Measurements from ENCODE around the gene IGHMBP2. TPM values are rescaled to one million over a fixed set of nuclear protein-coding genes. Genes with fewer than 3 reads are reported as not detected.

The IGHMBP2 gene
- total RNA-seq, 1 experiment from 2014 or later = 27.0 TPM

- no TSS peak for BruUV-seq (replicated peaks)
- TF ChIP-seq EZH2 (IDR thresholded peaks at IDR 0.05; ENCODE audit: low read depth) = no peak
- TF ChIP-seq CTCF (conservative IDR thresholded peaks at IDR 0.05) = no peak
- Histone ChIP-seq H3K4me2 (peak overlapping the region; percentile 81), H3K4me3 (peak overlapping the region; percentile 99; the same call in 1 of the 2 replicates), H3K27ac (no peak overlapping the region), H4K20me1 (ENCODE audit: insufficient read depth) (0 out of 2 replicates have a peak, but pooled peaks cover 3% of the 10 kb centered on the region), H3K27me3 (ENCODE audit: insufficient read depth, low read depth) (no peaks in the 10 kb centered on the region), H3K9me2 (ENCODE audit: insufficient read depth) (no peaks in the 10 kb centered on the region), H3K4me1 (replicated peaks; ENCODE audit: insufficient read depth) (peaks cover 24% of the 10 kb centered on the region), H3K36me3 (ENCODE audit: low read depth) (peaks cover 9% of the 10 kb centered on the region; the same call in 1 of the 2 replicates), H3K79me2 (ENCODE audit: low read depth) (peaks cover 58% of the 10 kb centered on the region), H3F3A (ENCODE audit: insufficient read depth, low read depth) (0 out of 2 replicates have a peak, but pooled peaks cover 3% of the 10 kb centered on the region), H2AFZ (no peak overlapping the region), H3K9me3 (ENCODE audit: insufficient read depth, low read depth) (no peaks in the 10 kb centered on the region)
- intact Hi-C loops (cut with micrococcal nuclease; ENCODE audit: unreplicated experiment) = no loop called here
- ChIA-PET POLR2A (ENCODE audit: unreplicated experiment) (no interaction called here), CTCF (no interaction called here)
- DNase-seq = peak in 1 of 2 experiments; percentile 21
Observed at GRCh38 chr11:68905421-68906360, 2.0 kb downstream of the IGHMBP2 start.

GRCh38 chr11:68908273-68908672 is 4.6 kb downstream of the IGHMBP2 start:
- TF ChIP-seq EZH2 (IDR thresholded peaks at IDR 0.05; ENCODE audit: low read depth) (no peak), CTCF (conservative IDR thresholded peaks at IDR 0.05) (no peak)
- intact Hi-C loops (cut with micrococcal nuclease; ENCODE audit: unreplicated experiment) = no loop called here
- Histone ChIP-seq H4K20me1 (ENCODE audit: insufficient read depth) (no peaks in the 10 kb centered on the region), H3F3A (ENCODE audit: insufficient read depth, low read depth) (no peaks in the 10 kb centered on the region), H3K4me1 (replicated peaks; ENCODE audit: insufficient read depth) (peaks cover 13% of the 10 kb centered on the region), H3K4me3 (no peak overlapping the region), H3K27ac (no peak overlapping the region), H3K4me2 (no peak overlapping the region), H3K27me3 (ENCODE audit: insufficient read depth, low read depth) (no peaks in the 10 kb centered on the region), H2AFZ (no peak overlapping the region), H3K9me2 (ENCODE audit: insufficient read depth) (no peaks in the 10 kb centered on the region), H3K79me2 (ENCODE audit: low read depth) (peaks cover 32% of the 10 kb centered on the region), H3K36me3 (ENCODE audit: low read depth) (peaks cover 9% of the 10 kb centered on the region; the same call in 1 of the 2 replicates), H3K9me3 (ENCODE audit: insufficient read depth, low read depth) (no peaks in the 10 kb centered on the region)
- POLR2A ChIA-PET (ENCODE audit: unreplicated experiment) = no interaction called here
- BruUV-seq (replicated peaks) = no TSS peak
- CTCF ChIA-PET = no interaction called here
- DNase-seq = no peak

- H3K4me3 ChIP-seq = no peak overlapping the region
- ChIA-PET POLR2A (ENCODE audit: unreplicated experiment) (no interaction called here), CTCF (no interaction called here)
- peaks cover 7% of the 10 kb centered on the region for H3K79me2 ChIP-seq (ENCODE audit: low read depth)
- no peak for DNase-seq
- no peaks in the 10 kb centered on the region for H3F3A ChIP-seq (ENCODE audit: insufficient read depth, low read depth)
- TF ChIP-seq EZH2 (IDR thresholded peaks at IDR 0.05; ENCODE audit: low read depth) = no peak
- TF ChIP-seq CTCF (conservative IDR thresholded peaks at IDR 0.05) = no peak
- H3K9me2 ChIP-seq (ENCODE audit: insufficient read depth) = no peaks in the 10 kb centered on the region
- no peaks in the 10 kb centered on the region for H3K27me3 ChIP-seq (ENCODE audit: insufficient read depth, low read depth)
- H3K9me3 ChIP-seq (ENCODE audit: insufficient read depth, low read depth) = no peaks in the 10 kb centered on the region
- no peak overlapping the region for H3K27ac ChIP-seq
- BruUV-seq (replicated peaks) = no TSS peak
- no peaks in the 10 kb centered on the region for H3K4me1 ChIP-seq (replicated peaks; ENCODE audit: insufficient read depth)
- intact Hi-C loops (cut with micrococcal nuclease; ENCODE audit: unreplicated experiment) = no loop called here
- H3K36me3 ChIP-seq (ENCODE audit: low read depth) = peaks cover 14% of the 10 kb centered on the region
- no peak overlapping the region for H3K4me2 ChIP-seq
- H2AFZ ChIP-seq = no peak overlapping the region
- no peaks in the 10 kb centered on the region for H4K20me1 ChIP-seq (ENCODE audit: insufficient read depth)
Observed at GRCh38 chr11:68910965-68911364, 7.3 kb downstream of the IGHMBP2 start.
